GM12878 (cell line): Measurements from ENCODE around the gene ANKRD17. TPM values are rescaled to one million over a fixed set of nuclear protein-coding genes. Genes with fewer than 3 reads are reported as not detected.

Source experiments
- ATAC-seq: fragments of 200-7000 bp; cut with Tn5 transposase; 3 replicates; pipeline ENCODE4 v1.9.1; 2020; ENCODE audit warnings: mild to moderate bottlenecking, moderate library complexity
- BruUV-seq: library from RNA; stranded (reverse); fragments of 400-500 nt; replicated peaks from 2 replicates; lab custom pipeline; 2021; lab: Mats Ljungman, UMichigan
- CTCF ChIA-PET: fragments of 300-600 bp; sonication (Branson Sonifier 250); formaldehyde crosslinking; extraction: SDS; loops from one replicate; lab custom pipeline; 2021; ENCODE audit warnings: inconsistent platforms; lab: Yijun Ruan, JAX
- POLR2A ChIA-PET: fragments of 350-600 bp; formaldehyde crosslinking; extraction: SDS; loops from one replicate; lab custom pipeline; 2021; ENCODE audit warnings: inconsistent platforms; lab: Charles Lee
- RAD21 ChIA-PET: fragments of 300-600 bp; sonication (Branson Sonifier 250); formaldehyde crosslinking; loops from one replicate; lab custom pipeline; 2023; ENCODE audit warnings: antibody characterized with exemption; ENCODE audit not compliant: unreplicated experiment; lab: Charles Lee
- SMC1A ChIA-PET: fragments of 300-600 bp; sonication (Branson Sonifier 250); formaldehyde crosslinking; loops from one replicate; lab custom pipeline; 2023; ENCODE audit not compliant: unreplicated experiment, uncharacterized antibody; lab: Charles Lee
- DNase-seq: peaks from one replicate; pipeline ENCODE4 v3.0.0-alpha.2; 2011; ENCODE audit warnings: low read depth, low spot score
- FAIRE-seq: peaks from 3 replicates; lab custom pipeline; 2011; peaks lifted over from hg19 to GRCh38; lab: Jason Lieb, UNC
- H2AFZ ChIP-seq: 2 replicates; pipeline ENCODE4 v1.6.0; 2011; ENCODE audit warnings: low read depth, low read length, control low read depth; ENCODE audit not compliant: control insufficient read depth
- H3K27ac ChIP-seq: 2 replicates; pipeline ENCODE4 v1.5.1; 2011; ENCODE audit warnings: control low read depth; ENCODE audit not compliant: control insufficient read depth, insufficient read depth
- H3K27me3 ChIP-seq, 2 experiments: replicated peaks in 1 of 2; 2 replicates each; pipeline versions ENCODE4 v1.6.0 to v1.6.1; 2011; ENCODE audit warnings: low read length in 1 of 2; ENCODE audit not compliant: control insufficient read depth in 2 of 2, insufficient read depth in 2 of 2
- H3K36me3 ChIP-seq, 2 experiments: 2 replicates each; pipeline ENCODE4 v1.5.1; 2011; ENCODE audit warnings: low read length in 1 of 2; ENCODE audit not compliant: control insufficient read depth in 2 of 2, insufficient read depth in 2 of 2
- H3K4me1 ChIP-seq: 2 replicates; pipeline ENCODE4 v1.6.1; 2011; ENCODE audit warnings: mild to moderate bottlenecking, low read length, moderate library complexity, mixed read lengths; ENCODE audit not compliant: control insufficient read depth, insufficient read depth
- H3K4me2 ChIP-seq: 2 replicates; pipeline ENCODE4 v1.6.0; 2011; ENCODE audit warnings: control low read depth; ENCODE audit not compliant: control insufficient read depth, insufficient read depth
- H3K4me3 ChIP-seq: fragments of 200-600 bp; sonication (generic); 2 replicates; pipeline ENCODE4 v1.5.1; 2016
- H3K79me2 ChIP-seq: 2 replicates; pipeline ENCODE4 v1.6.0; 2011; ENCODE audit warnings: low read length; ENCODE audit not compliant: control insufficient read depth, insufficient read depth
- H3K9ac ChIP-seq: 2 replicates; pipeline ENCODE4 v1.8.0; 2011; ENCODE audit warnings: low read length, control low read depth, mixed read lengths; ENCODE audit not compliant: control insufficient read depth, insufficient read depth
- H3K9me3 ChIP-seq: replicated peaks from 3 replicates; pipeline ENCODE4 v1.5.1; 2011; ENCODE audit warnings: mild to moderate bottlenecking, low read length; ENCODE audit not compliant: control insufficient read depth, insufficient read depth
- H4K20me1 ChIP-seq: 2 replicates; pipeline ENCODE4 v1.6.0; 2011; ENCODE audit not compliant: control insufficient read depth, insufficient read depth
- BCL11A ChIP-seq: IDR thresholded peaks from 2 replicates; pipeline ENCODE4 v1.6.1; 2011; ENCODE audit warnings: low read depth, low read length
- CREM ChIP-seq: IDR thresholded peaks from 2 replicates; pipeline ENCODE4 v1.6.1; 2014; ENCODE audit warnings: antibody characterized with exemption, low read depth
- IRF3 ChIP-seq: fragments of 450-650 bp; IDR thresholded peaks from 2 replicates; pipeline ENCODE4 v1.6.1; 2014; ENCODE audit warnings: mild to moderate bottlenecking
- KDM1A ChIP-seq: fragments of 200-600 bp; sonication (generic); IDR thresholded peaks from 2 replicates; pipeline ENCODE4 v1.6.1; 2016; ENCODE audit warnings: borderline replicate concordance
- MXI1 ChIP-seq: fragments of 150-350 bp; IDR thresholded peaks from 2 replicates; pipeline ENCODE4 v1.6.1; 2011; ENCODE audit warnings: low read depth, mild to moderate bottlenecking, inconsistent platforms, low read length, improper control_type of control experiment
- NFXL1 ChIP-seq: fragments of 450-650 bp; IDR thresholded peaks from 2 replicates; pipeline ENCODE4 v1.6.1; 2017; ENCODE audit warnings: antibody characterized with exemption, mild to moderate bottlenecking, borderline replicate concordance
- NR2F1 ChIP-seq: fragments of 450-650 bp; conservative IDR thresholded peaks from 2 replicates; pipeline ENCODE4 v1.6.1; 2017; ENCODE audit warnings: mild to moderate bottlenecking
- RELA ChIP-seq: fragments of 450-650 bp; IDR thresholded peaks from 2 replicates; pipeline ENCODE4 v1.8.0; 2014; ENCODE audit warnings: borderline replicate concordance; ENCODE audit not compliant: partially characterized antibody
- SUPT20H ChIP-seq: IDR thresholded peaks from 2 replicates; pipeline ENCODE4 v1.6.1; 2011; ENCODE audit warnings: low read depth, mild to moderate bottlenecking, low read length, moderate library complexity, borderline replicate concordance; ENCODE audit not compliant: control insufficient read depth
- TBL1XR1 ChIP-seq: IDR thresholded peaks from 2 replicates; pipeline ENCODE4 v1.6.1; 2012; ENCODE audit warnings: low read depth, low read length, improper control_type of control experiment
- TCF7 ChIP-seq: IDR thresholded peaks from 2 replicates; pipeline ENCODE4 v1.6.1; 2014; ENCODE audit warnings: antibody characterized with exemption, borderline replicate concordance
- WGBS: methylation state at CpG from one replicate; pipeline ENCODE4 v1.1.6; 2016; ENCODE audit warnings: low lambda C conversion rate; ENCODE audit not compliant: insufficient replicate concordance, insufficient coverage; ENCODE audit errors: missing lambda C conversion rate; 5-methylcytosine and 5-hydroxymethylcytosine counted together
- in situ Hi-C: fragments of 300-500 bp; cut with MboI; formaldehyde crosslinking; loops from 9 replicates; pipeline ENCODE4 v1.14.3; 2018; ENCODE audit warnings: mixed read lengths
- intact Hi-C: fragments of 100-400 bp; cut with micrococcal nuclease; formaldehyde crosslinking; loops from one replicate; pipeline ENCODE4 v1.14.2; 2022; ENCODE audit not compliant: unreplicated experiment
- polyA plus RNA-seq, 11 experiments: library from polyadenylated mRNA; depleted of rRNA in 4 of 11; unstranded in 6 of 11; stranded (reverse) in 5 of 11; fragments of >200 nt; fragmentation: Nextera tagmentation in 4 of 11; fragmentation: Illumina TruSeq in 1 of 11; extraction: Ambion mirVana in 4 of 11; extraction: Trizol in 1 of 11; gene quantifications; 1 replicate in 1 of 11; 2 replicates in 10 of 11; pipeline versions ENCODE4 v1.2.1 to v1.2.3, GENCODE V29; 2011 to 2016; ENCODE audit warnings: inconsistent platforms in 2 of 11, missing spikeins in 2 of 11, low read depth in 1 of 11
- total RNA-seq, 4 experiments: library from RNA; depleted of rRNA in 3 of 4; stranded (reverse); fragments of >200 nt in 3 of 4; fragmentation: Illumina TruSeq in 1 of 4; extraction: Trizol in 1 of 4; gene quantifications; 2 replicates each; pipeline versions ENCODE4 v1.2.1 to v1.2.3, GENCODE V29; 2013 to 2021
- TF ChIP-seq, protein P1 (sequence below), 3 experiments: IDR thresholded peaks in 2 of 3; conservative IDR thresholded peaks in 1 of 3; 2 replicates each; pipeline ENCODE4 v1.5.1; 2011; ENCODE audit warnings: low read depth in 3 of 3, low read length in 3 of 3, mild to moderate bottlenecking in 3 of 3, control low read depth in 2 of 3, moderate library complexity in 2 of 3, inconsistent platforms in 1 of 3, mixed read lengths in 1 of 3; ENCODE audit not compliant: control insufficient read depth in 2 of 3, insufficient read depth in 1 of 3; ENCODE audit errors: extremely low read depth in 1 of 3
- TF ChIP-seq, protein P2 (sequence below): IDR thresholded peaks from 2 replicates; pipeline ENCODE4 v1.6.1; 2011; ENCODE audit warnings: mild to moderate bottlenecking, low read depth, low read length, moderate library complexity; ENCODE audit not compliant: insufficient replicate concordance

The ANKRD17 gene
- total and polyA plus RNA-seq, 10 of the 15 experiments (the other 5 are each of a cell fraction or from before 2014, with no cell fraction given) = 11.7 to 46.5 (median 32.6) TPM

DNA sequence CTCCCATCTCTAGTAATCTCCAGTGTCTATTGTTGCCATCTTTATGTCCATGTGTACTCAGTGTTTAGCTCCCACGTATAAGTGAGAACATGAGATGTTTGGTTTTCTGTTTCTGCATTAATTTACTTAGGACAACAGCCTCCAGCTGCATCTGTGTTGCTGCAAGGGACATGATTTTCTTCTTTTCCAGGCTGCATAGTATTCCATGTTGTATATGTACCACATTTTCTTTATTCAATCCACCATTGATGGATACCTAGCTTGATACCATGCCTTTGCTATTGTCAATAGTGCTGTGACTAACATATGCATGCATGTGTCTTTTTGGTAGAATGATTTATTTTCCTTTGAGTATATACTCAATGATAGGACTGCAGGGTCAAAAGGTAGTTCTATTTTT, 18.6 kb upstream of the ANKRD17 start:
- Histone ChIP-seq H3K36me3 (no peaks in the 10 kb centered on the region), H3K9ac (no peak overlapping the region), H3K4me2 (no peak overlapping the region), H3K79me2 (no peaks in the 10 kb centered on the region), H3K9me3 (no peaks in the 10 kb centered on the region; the same call in 2 of the 3 replicates), H3K27me3 (no peaks in the 10 kb centered on the region), H4K20me1 (no peaks in the 10 kb centered on the region), H3K4me1 (no peaks in the 10 kb centered on the region), H3K4me3 (no peak overlapping the region), H3K27ac (no peak overlapping the region), H2AFZ (no peak overlapping the region)
- POLR2A ChIA-PET = no interaction called here
- no peak for FAIRE-seq
- SMC1A ChIA-PET = no interaction called here
- RAD21 ChIA-PET = no interaction called here
- TF ChIP-seq TBL1XR1 = no peak
- in situ Hi-C loops (loop anchor here (25.0 kb wide), 1 partner anchor 565 kb away; no protein-coding TSS in a partner anchor), intact Hi-C loops (no loop called here)
- WGBS = 82% methylated on average over 1 of the region's 1 CpG
- ATAC-seq = no peak
- no peak for DNase-seq
- BruUV-seq = no TSS peak
- CTCF ChIA-PET = no interaction called here

DNA sequence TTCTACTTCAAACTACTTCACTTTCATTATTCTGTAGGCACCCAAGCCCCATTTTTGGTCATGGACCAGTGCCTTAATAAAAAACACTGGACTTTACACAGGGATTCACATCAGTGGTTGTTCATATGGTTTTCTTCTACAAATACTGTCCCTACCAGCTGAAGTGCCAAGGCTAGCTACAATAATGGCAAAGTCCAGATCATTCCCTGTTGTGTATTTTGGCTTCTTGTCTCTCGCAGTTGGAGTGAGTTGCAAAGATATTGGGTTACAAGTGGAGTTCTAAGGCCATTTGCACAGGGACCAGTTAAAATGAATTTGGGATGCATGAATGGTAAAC, 16.7 kb upstream of the ANKRD17 start:
- ChIA-PET POLR2A (no interaction called here), RAD21 (no interaction called here), SMC1A (no interaction called here), CTCF (no interaction called here)
- Histone ChIP-seq H3K9ac (no peak overlapping the region), H2AFZ (no peak overlapping the region), H3K27ac (no peak overlapping the region), H4K20me1 (no peaks in the 10 kb centered on the region), H3K4me3 (no peak overlapping the region), H3K79me2 (no peaks in the 10 kb centered on the region), H3K4me2 (no peak overlapping the region), H3K36me3 (no peaks in the 10 kb centered on the region), H3K9me3 (no peaks in the 10 kb centered on the region; the same call in 2 of the 3 replicates), H3K4me1 (no peaks in the 10 kb centered on the region), H3K27me3 (no peaks in the 10 kb centered on the region)
- WGBS = 90% methylated on average over 1 of the region's 1 CpG
- no TSS peak for BruUV-seq
- in situ Hi-C loops = loop anchor here (25.0 kb wide), 1 partner anchor 563 kb away; no protein-coding TSS in a partner anchor
- no peak for DNase-seq
- FAIRE-seq = no peak
- intact Hi-C loops = no loop called here
- no peak for ATAC-seq
- no peak for TF ChIP-seq NFXL1
- no peak for TF ChIP-seq MXI1
- TF ChIP-seq BCL11A = no peak
- no peak for TF ChIP-seq TCF7
- TF ChIP-seq, protein P1, sequence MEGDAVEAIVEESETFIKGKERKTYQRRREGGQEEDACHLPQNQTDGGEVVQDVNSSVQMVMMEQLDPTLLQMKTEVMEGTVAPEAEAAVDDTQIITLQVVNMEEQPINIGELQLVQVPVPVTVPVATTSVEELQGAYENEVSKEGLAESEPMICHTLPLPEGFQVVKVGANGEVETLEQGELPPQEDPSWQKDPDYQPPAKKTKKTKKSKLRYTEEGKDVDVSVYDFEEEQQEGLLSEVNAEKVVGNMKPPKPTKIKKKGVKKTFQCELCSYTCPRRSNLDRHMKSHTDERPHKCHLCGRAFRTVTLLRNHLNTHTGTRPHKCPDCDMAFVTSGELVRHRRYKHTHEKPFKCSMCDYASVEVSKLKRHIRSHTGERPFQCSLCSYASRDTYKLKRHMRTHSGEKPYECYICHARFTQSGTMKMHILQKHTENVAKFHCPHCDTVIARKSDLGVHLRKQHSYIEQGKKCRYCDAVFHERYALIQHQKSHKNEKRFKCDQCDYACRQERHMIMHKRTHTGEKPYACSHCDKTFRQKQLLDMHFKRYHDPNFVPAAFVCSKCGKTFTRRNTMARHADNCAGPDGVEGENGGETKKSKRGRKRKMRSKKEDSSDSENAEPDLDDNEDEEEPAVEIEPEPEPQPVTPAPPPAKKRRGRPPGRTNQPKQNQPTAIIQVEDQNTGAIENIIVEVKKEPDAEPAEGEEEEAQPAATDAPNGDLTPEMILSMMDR (IDR thresholded peaks at IDR 0.05 in 2 of 3, conservative IDR thresholded peaks at IDR 0.05 in 1 of 3; ENCODE audit: control insufficient read depth in 2 of 3, extremely low read depth in 1 of 3, insufficient read depth in 1 of 3, low read depth in 3 of 3, low read length in 3 of 3) = no peak
- no peak for TF ChIP-seq SUPT20H
- TF ChIP-seq RELA = no peak
- no peak for TF ChIP-seq NR2F1
- no peak for TF ChIP-seq IRF3
- TF ChIP-seq KDM1A = no peak
- TF ChIP-seq, protein P2, sequence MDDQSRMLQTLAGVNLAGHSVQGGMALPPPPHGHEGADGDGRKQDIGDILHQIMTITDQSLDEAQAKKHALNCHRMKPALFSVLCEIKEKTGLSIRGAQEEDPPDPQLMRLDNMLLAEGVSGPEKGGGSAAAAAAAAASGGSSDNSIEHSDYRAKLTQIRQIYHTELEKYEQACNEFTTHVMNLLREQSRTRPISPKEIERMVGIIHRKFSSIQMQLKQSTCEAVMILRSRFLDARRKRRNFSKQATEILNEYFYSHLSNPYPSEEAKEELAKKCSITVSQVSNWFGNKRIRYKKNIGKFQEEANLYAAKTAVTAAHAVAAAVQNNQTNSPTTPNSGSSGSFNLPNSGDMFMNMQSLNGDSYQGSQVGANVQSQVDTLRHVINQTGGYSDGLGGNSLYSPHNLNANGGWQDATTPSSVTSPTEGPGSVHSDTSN = no peak
- no peak for TF ChIP-seq CREM
